Omental fat pad (tissue), 4 donors: ENCODE results near the gene INSIG2. TPM values are rescaled to one million over a fixed set of nuclear protein-coding genes. Genes with fewer than 3 reads are reported as not detected.
A peak's percentile ranks its signal among the peaks of the same experiment; 100 is the strongest.

ENCODE experiments used
- ATAC-seq: fragments of 150-250 bp; one replicate; pipeline ENCODE4 v1.9.1; 2016; ENCODE audit warnings: mild to moderate bottlenecking, moderate library complexity; ENCODE audit not compliant: low FRiP score
- DNase-seq: peaks from one replicate; pipeline ENCODE4 v3.0.0-alpha.2; 2019; ENCODE audit warnings: low spot score
- total RNA-seq, 4 donors: library from RNA; depleted of rRNA; stranded (reverse); fragments of >200 nt; gene quantifications; one replicate each; pipeline ENCODE4 v1.1.0, GENCODE V29; 2016
- TF ChIP-seq, protein P1 (sequence below), 3 donors: fragments of 450-650 bp; IDR thresholded peaks; one replicate each; pipeline ENCODE4 v1.5.1; 2016 to 2017; ENCODE audit warnings: antibody characterized with exemption in 3 of 3, mild to moderate bottlenecking in 3 of 3, moderate library complexity in 2 of 3

Gene INSIG2
- total RNA-seq, 4 donors from 2014 or later, result 5.3 to 15.9 (median 9.7) TPM

DNA sequence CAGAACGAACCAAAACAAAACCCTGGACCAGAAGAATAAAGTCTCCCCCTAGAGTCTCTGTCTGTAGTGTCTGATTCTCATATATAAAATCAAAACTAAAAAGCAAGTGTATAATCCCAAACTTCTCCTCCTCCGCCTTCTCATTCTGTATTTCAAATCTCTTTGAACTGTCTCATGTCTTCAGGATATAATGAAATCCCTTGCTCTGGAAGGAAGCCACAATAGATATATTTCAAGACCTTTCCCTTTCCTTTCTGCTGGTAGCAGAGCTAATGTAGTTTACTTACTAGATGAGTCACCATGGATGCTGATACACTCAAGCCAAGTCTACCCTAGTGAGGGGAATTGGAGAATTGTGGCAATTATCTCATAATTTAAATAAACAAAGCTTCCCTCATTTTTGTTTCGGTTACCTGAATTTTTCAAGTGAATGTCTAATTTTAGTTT, 40.9 kb upstream of the INSIG2 start:
- ATAC-seq (peak; percentile 93), DNase-seq (no peak)
- TF ChIP-seq, protein P1, sequence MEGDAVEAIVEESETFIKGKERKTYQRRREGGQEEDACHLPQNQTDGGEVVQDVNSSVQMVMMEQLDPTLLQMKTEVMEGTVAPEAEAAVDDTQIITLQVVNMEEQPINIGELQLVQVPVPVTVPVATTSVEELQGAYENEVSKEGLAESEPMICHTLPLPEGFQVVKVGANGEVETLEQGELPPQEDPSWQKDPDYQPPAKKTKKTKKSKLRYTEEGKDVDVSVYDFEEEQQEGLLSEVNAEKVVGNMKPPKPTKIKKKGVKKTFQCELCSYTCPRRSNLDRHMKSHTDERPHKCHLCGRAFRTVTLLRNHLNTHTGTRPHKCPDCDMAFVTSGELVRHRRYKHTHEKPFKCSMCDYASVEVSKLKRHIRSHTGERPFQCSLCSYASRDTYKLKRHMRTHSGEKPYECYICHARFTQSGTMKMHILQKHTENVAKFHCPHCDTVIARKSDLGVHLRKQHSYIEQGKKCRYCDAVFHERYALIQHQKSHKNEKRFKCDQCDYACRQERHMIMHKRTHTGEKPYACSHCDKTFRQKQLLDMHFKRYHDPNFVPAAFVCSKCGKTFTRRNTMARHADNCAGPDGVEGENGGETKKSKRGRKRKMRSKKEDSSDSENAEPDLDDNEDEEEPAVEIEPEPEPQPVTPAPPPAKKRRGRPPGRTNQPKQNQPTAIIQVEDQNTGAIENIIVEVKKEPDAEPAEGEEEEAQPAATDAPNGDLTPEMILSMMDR (IDR thresholded peaks at IDR 0.05), result no peak

DNA sequence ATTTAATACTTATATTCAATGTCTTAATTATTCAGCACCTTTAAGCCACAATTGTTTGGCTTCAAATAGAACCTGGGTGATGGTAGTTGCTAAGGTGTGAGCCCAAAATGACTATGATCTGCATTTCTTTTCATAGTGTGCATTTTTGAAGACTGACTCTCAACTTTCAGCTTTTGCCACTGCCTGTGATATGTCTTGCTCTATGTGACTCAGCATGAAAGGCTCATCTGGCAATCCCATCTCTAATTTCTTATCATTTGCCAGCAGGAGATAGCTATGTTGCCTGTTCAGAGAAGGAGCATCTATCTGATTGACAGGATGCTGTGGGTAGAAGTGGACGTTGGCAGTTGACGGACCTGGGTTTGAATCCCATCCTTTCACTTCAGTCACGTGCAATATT, 39.9 kb upstream of the INSIG2 start:
- ATAC-seq, result no peak
- no peak for DNase-seq

DNA sequence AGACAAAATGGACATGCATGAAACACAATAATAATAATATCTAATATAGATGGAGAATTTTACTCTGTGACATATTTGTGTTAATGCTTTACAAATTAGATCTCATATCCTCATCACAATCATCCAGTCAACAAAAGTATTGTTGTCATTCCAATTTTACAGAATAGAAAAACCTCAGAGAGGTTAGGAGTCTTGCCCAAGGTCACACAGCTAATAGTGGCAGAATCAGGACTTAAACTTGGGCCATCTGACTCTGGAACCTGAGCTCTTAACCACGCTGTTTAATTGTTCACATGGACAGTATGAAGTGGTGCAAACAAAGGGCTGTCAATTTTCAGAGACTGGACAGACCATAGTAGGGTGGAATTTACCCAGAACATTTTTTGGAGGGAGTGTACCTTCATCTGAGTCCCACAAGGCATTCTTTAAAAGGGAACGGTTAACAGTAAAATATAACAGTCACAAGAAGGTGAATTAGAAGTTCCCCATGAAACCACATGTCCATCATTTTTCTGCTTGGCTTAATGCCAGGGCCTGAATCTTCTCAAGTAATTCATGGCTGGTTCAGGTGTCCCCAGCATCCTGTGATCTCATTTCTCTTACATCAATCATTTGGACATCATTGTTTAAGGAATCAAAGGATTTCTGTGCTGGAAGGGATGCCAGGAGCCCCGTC, 39.0 kb upstream of the INSIG2 start:
- no peak for DNase-seq
- TF ChIP-seq, protein P1 (IDR thresholded peaks at IDR 0.05), result no peak
- ATAC-seq, result no peak

More for the DNA sequence above, 39.9 kb upstream of the INSIG2 start:
- TF ChIP-seq, protein P1 (IDR thresholded peaks at IDR 0.05), result no peak

DNA sequence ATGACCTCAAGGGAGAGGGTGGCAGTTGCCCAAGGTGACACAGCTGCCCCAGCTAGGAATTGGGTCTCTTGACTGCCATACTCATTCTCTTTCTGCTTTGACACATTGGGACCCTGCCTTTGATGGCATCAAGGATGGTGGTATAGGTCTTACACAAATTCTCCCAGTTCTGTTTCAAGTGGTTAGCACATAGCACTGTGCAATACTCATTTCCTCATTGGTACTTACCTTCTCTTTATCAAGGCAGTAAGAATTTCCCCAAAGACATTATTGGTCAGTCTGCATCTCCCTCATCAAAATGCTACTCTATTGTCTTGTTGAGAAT, 38.5 kb upstream of the INSIG2 start:
- DNase-seq (no peak), ATAC-seq (no peak)
- TF ChIP-seq, protein P1 (IDR thresholded peaks at IDR 0.05), result no peak

DNA sequence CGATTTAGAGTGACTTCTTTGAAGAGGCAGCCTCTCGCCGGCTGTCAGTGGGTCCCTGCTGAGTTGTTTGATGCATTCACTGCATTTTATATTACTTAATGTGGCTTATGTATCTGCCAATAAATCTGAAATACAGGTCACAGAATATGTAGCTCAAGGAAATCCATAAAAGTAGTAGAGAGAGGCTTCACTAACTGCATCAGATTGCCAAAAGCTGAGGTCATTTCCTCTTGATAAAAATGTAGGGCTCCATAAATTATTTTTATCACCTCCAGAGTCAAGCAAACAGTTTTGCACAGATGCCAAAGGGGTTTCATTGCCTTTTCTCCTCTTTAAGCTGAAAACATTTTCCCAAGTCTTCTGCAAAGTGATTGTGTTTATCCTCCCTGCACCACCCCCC, 37.9 kb upstream of the INSIG2 start:
- TF ChIP-seq, protein P1 (IDR thresholded peaks at IDR 0.05), result no peak
- ATAC-seq (no peak), DNase-seq (no peak)

DNA sequence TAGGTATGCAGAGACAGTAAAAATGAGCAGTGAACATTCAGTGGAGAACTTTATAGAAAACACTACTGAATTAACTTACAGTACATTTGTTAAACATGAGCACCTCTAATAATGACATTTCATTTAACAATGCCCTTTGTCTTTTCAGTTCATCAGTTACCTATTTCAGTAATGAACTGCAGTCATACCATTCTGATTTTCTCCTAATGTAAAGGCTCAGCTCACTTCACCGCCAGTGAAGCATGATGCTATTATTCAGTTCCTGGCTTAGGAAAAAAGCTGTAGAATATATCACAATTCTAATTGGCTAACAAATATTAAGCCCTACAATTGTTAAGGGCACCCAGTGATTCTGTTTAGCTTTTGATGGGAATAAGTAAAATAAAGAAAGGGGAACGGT, 37.3 kb upstream of the INSIG2 start:
- ATAC-seq, result no peak
- no peak for DNase-seq
- TF ChIP-seq, protein P1 (IDR thresholded peaks at IDR 0.05), result no peak

DNA sequence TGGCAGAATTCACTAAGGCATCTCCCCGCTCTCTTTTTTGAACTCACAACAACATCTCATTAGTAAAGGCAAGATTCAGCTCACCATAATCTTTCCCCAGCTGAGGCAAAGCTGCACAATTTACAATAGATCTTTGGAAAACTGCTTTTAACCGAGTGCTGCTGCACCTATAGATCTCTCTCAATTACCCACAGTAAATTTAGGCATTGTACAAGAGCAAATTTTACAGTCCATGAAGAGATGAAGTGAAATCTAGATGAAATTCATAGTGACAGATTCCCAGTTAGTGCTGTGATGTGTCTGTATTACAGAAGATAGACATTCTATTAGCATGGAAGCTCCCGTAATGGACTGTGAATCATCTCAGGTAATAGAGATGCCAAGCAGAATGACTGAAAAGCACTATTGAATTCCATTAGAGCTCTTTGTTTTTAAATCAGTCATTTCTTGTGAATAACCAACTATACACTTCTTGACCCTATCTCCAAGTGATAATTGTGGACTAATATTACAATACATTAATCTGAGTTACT, 36.4 kb upstream of the INSIG2 start:
- ATAC-seq (no peak), DNase-seq (no peak)
- TF ChIP-seq, protein P1 (IDR thresholded peaks at IDR 0.05), result no peak
